SK-N-SH (cell line): ENCODE data around the gene ALDOB. TPM values are rescaled to one million over a fixed set of nuclear protein-coding genes. Genes with fewer than 3 reads are reported as not detected.

ENCODE experiments used
- CTCF ChIA-PET: fragments of 300-600, 350-600 bp; formaldehyde crosslinking; extraction: SDS; loops from one replicate; lab custom pipeline; 2021; lab: Yijun Ruan, JAX
- POLR2A ChIA-PET: fragments of 350-600 bp; sonication (Branson Sonifier 250); formaldehyde crosslinking; extraction: SDS; loops from one replicate; lab custom pipeline; 2020; ENCODE audit warnings: antibody characterized with exemption, inconsistent platforms; lab: Yijun Ruan, JAX
- DNase-seq: peaks from one replicate; pipeline ENCODE4 v3.0.0; 2012
- H2AFZ ChIP-seq: fragments of 200-600 bp; sonication (generic); 2 replicates; pipeline ENCODE4 v1.8.1; 2016; ENCODE audit warnings: antibody characterized with exemption, mild to moderate bottlenecking, low read depth
- H3F3A ChIP-seq: fragments of 200-600 bp; sonication (generic); replicated peaks from 2 replicates; pipeline ENCODE3; 2016; ENCODE audit warnings: antibody characterized with exemption, mild to moderate bottlenecking; ENCODE audit not compliant: insufficient read depth
- H3K27ac ChIP-seq, 2 experiments: fragments of 200-500 bp in 1 of 2; fragments of 200-600 bp in 1 of 2; sonication (Bioruptor generic) in 1 of 2; sonication (generic), shearing (Covaris generic) in 1 of 2; 2 replicates each; pipeline versions ENCODE4 v1.5.1 to v1.6.1; 2014 to 2016; ENCODE audit warnings: low read depth in 2 of 2, inconsistent platforms in 1 of 2, low read length in 1 of 2, mild to moderate bottlenecking in 1 of 2, mixed read lengths in 1 of 2
- H3K27me3 ChIP-seq: fragments of 200-600 bp; sonication (generic), shearing (Covaris generic); 2 replicates; pipeline ENCODE4 v1.6.1; 2016; ENCODE audit warnings: mixed run types; ENCODE audit not compliant: insufficient read depth
- H3K36me3 ChIP-seq, 2 experiments: fragments of 200-500 bp in 1 of 2; fragments of 200-600 bp in 1 of 2; sonication (Bioruptor generic) in 1 of 2; sonication (generic) in 1 of 2; replicated peaks in 1 of 2; 2 replicates each; pipeline versions ENCODE3 to v1.5.1; 2014 to 2016; ENCODE audit warnings: low read length in 1 of 2, mild to moderate bottlenecking in 1 of 2; ENCODE audit not compliant: insufficient read depth in 2 of 2, control insufficient read depth in 1 of 2
- H3K4me1 ChIP-seq, 2 experiments: fragments of 200-500 bp in 1 of 2; fragments of 200-600 bp in 1 of 2; sonication (Bioruptor generic) in 1 of 2; sonication (generic), shearing (Covaris generic) in 1 of 2; 2 replicates each; pipeline versions ENCODE4 v1.5.1 to v1.6.1; 2014 to 2016; ENCODE audit warnings: low read depth in 1 of 2, low read length in 1 of 2, mixed run types in 1 of 2; ENCODE audit not compliant: insufficient read depth in 2 of 2, control insufficient read depth in 1 of 2
- H3K4me2 ChIP-seq: fragments of 200-600 bp; sonication (generic), shearing (Covaris generic); 2 replicates; pipeline ENCODE4 v1.6.1; 2017; ENCODE audit warnings: mixed run types
- H3K4me3 ChIP-seq, 2 experiments: fragments of 200-500 bp in 1 of 2; fragments of 200-600 bp in 1 of 2; sonication (Bioruptor generic) in 1 of 2; sonication (generic), shearing (Covaris generic) in 1 of 2; 2 replicates each; pipeline versions ENCODE4 v1.5.1 to v1.8.1; 2014 to 2016; ENCODE audit warnings: low read depth in 2 of 2, inconsistent platforms in 1 of 2, low read length in 1 of 2, mild to moderate bottlenecking in 1 of 2, mixed read lengths in 1 of 2, moderate library complexity in 1 of 2
- H3K79me2 ChIP-seq: fragments of 200-600 bp; sonication (generic); 2 replicates; pipeline ENCODE4 v1.8.1; 2017; ENCODE audit warnings: mild to moderate bottlenecking; ENCODE audit not compliant: insufficient read depth
- H3K9ac ChIP-seq: fragments of 200-600 bp; sonication (generic); 2 replicates; pipeline ENCODE4 v1.6.1; 2017; ENCODE audit warnings: mixed run types
- H3K9me2 ChIP-seq: fragments of 200-600 bp; sonication (generic); 2 replicates; pipeline ENCODE4 v1.6.1; 2017; ENCODE audit warnings: mixed run types
- H3K9me3 ChIP-seq: fragments of 200-600 bp; sonication (generic); 2 replicates; pipeline ENCODE4 v1.6.1; 2017; ENCODE audit warnings: mixed run types, mild to moderate bottlenecking, moderate library complexity
- H4K20me1 ChIP-seq: fragments of 200-600 bp; sonication (generic); 2 replicates; pipeline ENCODE4 v1.6.1; 2017; ENCODE audit warnings: mild to moderate bottlenecking, mixed run types; ENCODE audit not compliant: insufficient read depth
- CTCF ChIP-seq: fragments of 200-600 bp; sonication (generic); IDR thresholded peaks from 2 replicates; pipeline ENCODE4 v1.6.1; 2017; ENCODE audit warnings: antibody characterized with exemption, mild to moderate bottlenecking, moderate library complexity
- EP300 ChIP-seq, 2 experiments: IDR thresholded peaks; 2 replicates each; pipeline versions ENCODE4 v1.4.0 to v1.6.1; 2012; ENCODE audit warnings: borderline replicate concordance in 1 of 2, low read depth in 1 of 2, low read length in 1 of 2
- FOSL2 ChIP-seq: IDR thresholded peaks from 2 replicates; pipeline ENCODE4 v1.4.0; 2012; ENCODE audit warnings: low read depth, mild to moderate bottlenecking, moderate library complexity, borderline replicate concordance
- IRF3 ChIP-seq: fragments of 150-350 bp; IDR thresholded peaks from 2 replicates; pipeline ENCODE4 v1.6.1; 2016; ENCODE audit warnings: mild to moderate bottlenecking, low read depth, low read length
- JUND ChIP-seq: IDR thresholded peaks from 2 replicates; pipeline ENCODE4 v1.4.0; 2012
- MAX ChIP-seq: IDR thresholded peaks from 2 replicates; pipeline ENCODE4 v1.4.0; 2012; ENCODE audit warnings: low read depth
- MXI1 ChIP-seq: IDR thresholded peaks from 2 replicates; pipeline ENCODE4 v1.6.1; 2012; ENCODE audit warnings: mild to moderate bottlenecking, low read depth, low read length, improper control_type of control experiment
- RAD21 ChIP-seq: IDR thresholded peaks from 2 replicates; pipeline ENCODE4 v1.6.1; 2012; ENCODE audit warnings: mild to moderate bottlenecking, low read length
- RCOR1 ChIP-seq: fragments of 150-350 bp; IDR thresholded peaks from 2 replicates; pipeline ENCODE4 v1.6.1; 2017; ENCODE audit warnings: antibody characterized with exemption, low read length
- SMC3 ChIP-seq: IDR thresholded peaks from 2 replicates; pipeline ENCODE4 v1.6.1; 2012; ENCODE audit warnings: low read depth, low read length, improper control_type of control experiment
- TAF1 ChIP-seq: IDR thresholded peaks from 2 replicates; pipeline ENCODE4 v1.6.1; 2012; ENCODE audit warnings: low read depth, mild to moderate bottlenecking, low read length, moderate library complexity, borderline replicate concordance
- USF2 ChIP-seq: fragments of 150-350 bp; IDR thresholded peaks from 2 replicates; pipeline ENCODE4 v1.6.1; 2017; ENCODE audit warnings: antibody characterized with exemption, low read length, low read depth, borderline replicate concordance
- ZBTB33 ChIP-seq: IDR thresholded peaks from 2 replicates; pipeline ENCODE4 v1.4.0; 2012; ENCODE audit warnings: low read depth, borderline replicate concordance
- WGBS: methylation state at CpG from one replicate; pipeline ENCODE4 v1.1.6; 2017; ENCODE audit warnings: low lambda C conversion rate; 5-methylcytosine and 5-hydroxymethylcytosine counted together
- polyA plus RNA-seq, 3 experiments: library from polyadenylated mRNA; depleted of rRNA; stranded (reverse); fragments of >200 nt; gene quantifications; 2 replicates each; pipeline ENCODE4 v1.2.3, GENCODE V29; 2012

Gene ALDOB
- polyA plus RNA-seq, 1 of the 3 experiments (the other 2 are of a cell fraction): not detected

- Histone ChIP-seq H3K9ac (no peak overlapping the region), H3K9me2 (no peaks in the 10 kb centered on the region), H3K27ac (no peak overlapping the region), H3K9me3 (no peaks in the 10 kb centered on the region), H4K20me1 (no peaks in the 10 kb centered on the region), H2AFZ (no peak overlapping the region), H3K4me1 (peaks cover 0 to 6% of the 10 kb centered on the region in 2 experiments; a peak in 2 of 4 replicates), H3K4me2 (no peak overlapping the region), H3K4me3 (no peak overlapping the region), H3K36me3 (peaks cover 0 to 15% of the 10 kb centered on the region in 2 experiments), H3K79me2 (no peaks in the 10 kb centered on the region), H3K27me3 (no peaks in the 10 kb centered on the region), H3F3A (no peaks in the 10 kb centered on the region)
- WGBS: 58% methylated on average over 3 of the region's 3 CpGs
- ChIA-PET CTCF (interaction anchor here (1.4 to 9.8 kb wide), 4 partner anchors 11 to 60 kb away, joined by 5 to 97 read pairs (median 26); a partner anchor contains a TSS), POLR2A (interaction anchor here (1.0 kb wide), 1 partner anchor 64 kb away, joined by 3 read pairs; the partner anchor contains the start of gene RNF20)
- TF ChIP-seq FOSL2: no peak
- TF ChIP-seq ZBTB33: no peak
- no peak for TF ChIP-seq SMC3
- TF ChIP-seq MAX: no peak
- no peak for TF ChIP-seq TAF1
- no peak for TF ChIP-seq IRF3
- no peak for TF ChIP-seq RCOR1
- TF ChIP-seq EP300 (IDR thresholded peaks at IDR 0.05; ENCODE audit: borderline replicate concordance in 1 of 2, low read depth in 1 of 2, low read length in 1 of 2): no peak
- TF ChIP-seq RAD21: no peak
- TF ChIP-seq USF2: no peak
- no peak for TF ChIP-seq CTCF
- no peak for TF ChIP-seq JUND
- TF ChIP-seq MXI1: no peak
- DNase-seq: no peak
Measured at GRCh38 chr9:101470021-101470420, 34.4 kb upstream of the ALDOB start.
